Measurements from ENCODE around the gene CDC25B. TPM values are rescaled to one million over a fixed set of nuclear protein-coding genes. Genes with fewer than 3 reads are reported as not detected.
A peak's percentile ranks its signal among the peaks of the same experiment; 100 is the strongest.

Gene CDC25B
- total RNA-seq, 1 donor = 23.5 TPM

DNA sequence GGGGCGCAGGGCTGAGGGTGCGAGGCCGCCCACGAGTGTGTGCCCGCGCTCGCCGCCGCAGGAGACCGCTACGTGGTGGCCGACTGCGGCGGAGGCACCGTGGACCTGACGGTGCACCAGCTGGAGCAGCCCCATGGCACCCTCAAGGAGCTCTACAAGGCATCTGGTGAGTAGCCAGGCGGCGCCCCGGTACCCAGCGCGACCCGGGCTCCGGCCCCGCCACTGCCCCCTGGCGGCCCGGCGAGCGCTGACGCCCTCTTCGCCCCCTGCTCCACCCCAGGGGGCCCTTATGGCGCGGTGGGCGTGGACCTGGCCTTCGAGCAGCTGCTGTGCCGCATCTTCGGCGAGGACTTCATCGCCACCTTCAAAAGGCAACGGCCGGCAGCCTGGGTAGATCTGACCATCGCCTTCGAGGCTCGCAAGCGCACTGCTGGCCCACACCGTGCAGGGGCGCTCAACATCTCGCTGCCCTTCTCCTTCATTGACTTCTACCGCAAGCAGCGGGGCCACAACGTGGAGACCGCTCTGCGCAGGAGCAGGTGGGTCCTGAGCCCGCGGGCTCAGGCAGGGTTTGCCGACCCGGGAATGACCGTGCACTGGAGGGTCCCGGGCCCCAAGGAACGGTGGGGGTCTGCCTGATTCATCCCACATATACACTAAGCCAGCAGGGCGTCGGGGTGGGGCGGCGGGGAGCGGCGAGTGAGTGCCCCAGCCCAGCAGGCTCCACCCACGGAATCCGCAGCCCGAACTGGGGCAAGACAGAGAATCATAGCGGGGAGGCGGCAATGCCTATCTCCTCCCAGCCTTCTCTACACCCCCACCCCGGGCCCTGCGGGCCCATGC, 46.2 kb upstream of the CDC25B start:
- DNase-seq (ENCODE audit: insufficient read length, low spot score, missing footprints) = peak; percentile 99
- H3K27me3 ChIP-seq (ENCODE audit: insufficient read depth, low read length) = no peaks in the 10 kb centered on the region
- no peak overlapping the region for H3K4me3 ChIP-seq (ENCODE audit: insufficient read depth, low read length)
- H3K4me1 ChIP-seq (ENCODE audit: insufficient read depth, low read length) = no peaks in the 10 kb centered on the region
- H3K4me2 ChIP-seq (ENCODE audit: insufficient read depth, low read length) = no peak overlapping the region
- no peaks in the 10 kb centered on the region for H3K36me3 ChIP-seq (ENCODE audit: insufficient read depth, low read length)
- no peaks in the 10 kb centered on the region for H3K9me3 ChIP-seq (ENCODE audit: low read depth, low read length)
- no peaks in the 10 kb centered on the region for H3K79me2 ChIP-seq (ENCODE audit: insufficient read depth, low read length)
- H2AFZ ChIP-seq (ENCODE audit: low read length) = no peak overlapping the region
- TF ChIP-seq, protein P1, sequence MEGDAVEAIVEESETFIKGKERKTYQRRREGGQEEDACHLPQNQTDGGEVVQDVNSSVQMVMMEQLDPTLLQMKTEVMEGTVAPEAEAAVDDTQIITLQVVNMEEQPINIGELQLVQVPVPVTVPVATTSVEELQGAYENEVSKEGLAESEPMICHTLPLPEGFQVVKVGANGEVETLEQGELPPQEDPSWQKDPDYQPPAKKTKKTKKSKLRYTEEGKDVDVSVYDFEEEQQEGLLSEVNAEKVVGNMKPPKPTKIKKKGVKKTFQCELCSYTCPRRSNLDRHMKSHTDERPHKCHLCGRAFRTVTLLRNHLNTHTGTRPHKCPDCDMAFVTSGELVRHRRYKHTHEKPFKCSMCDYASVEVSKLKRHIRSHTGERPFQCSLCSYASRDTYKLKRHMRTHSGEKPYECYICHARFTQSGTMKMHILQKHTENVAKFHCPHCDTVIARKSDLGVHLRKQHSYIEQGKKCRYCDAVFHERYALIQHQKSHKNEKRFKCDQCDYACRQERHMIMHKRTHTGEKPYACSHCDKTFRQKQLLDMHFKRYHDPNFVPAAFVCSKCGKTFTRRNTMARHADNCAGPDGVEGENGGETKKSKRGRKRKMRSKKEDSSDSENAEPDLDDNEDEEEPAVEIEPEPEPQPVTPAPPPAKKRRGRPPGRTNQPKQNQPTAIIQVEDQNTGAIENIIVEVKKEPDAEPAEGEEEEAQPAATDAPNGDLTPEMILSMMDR (IDR thresholded peaks at IDR 0.05; ENCODE audit: extremely low read depth, low read depth, low read length) = peak; percentile 49
- no peaks in the 10 kb centered on the region for H4K20me1 ChIP-seq (ENCODE audit: insufficient read depth, low read length)
- H3K27ac ChIP-seq (ENCODE audit: low read depth, low read length) = no peak overlapping the region

DNA sequence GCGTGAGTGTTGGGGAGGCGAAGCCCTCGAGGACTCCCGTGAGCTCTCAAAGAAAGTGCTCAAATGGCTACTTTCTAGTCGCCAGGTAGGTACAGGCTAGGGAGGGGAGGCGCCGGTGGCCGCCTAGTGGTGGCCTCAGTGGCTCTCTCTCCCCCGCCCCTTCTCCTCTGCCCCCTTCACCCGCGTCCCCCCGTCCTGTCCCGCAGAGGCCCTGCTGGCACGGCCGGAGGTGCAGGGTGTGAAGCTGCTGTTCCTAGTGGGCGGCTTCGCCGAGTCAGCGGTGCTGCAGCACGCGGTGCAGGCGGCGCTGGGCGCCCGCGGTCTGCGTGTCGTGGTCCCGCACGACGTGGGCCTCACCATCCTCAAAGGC, 44.8 kb upstream of the CDC25B start:
- Histone ChIP-seq H3K4me2 (ENCODE audit: insufficient read depth, low read length) (no peak overlapping the region), H2AFZ (ENCODE audit: low read length) (no peak overlapping the region), H3K4me1 (ENCODE audit: insufficient read depth, low read length) (no peaks in the 10 kb centered on the region), H3K27ac (ENCODE audit: low read depth, low read length) (no peak overlapping the region), H3K4me3 (ENCODE audit: insufficient read depth, low read length) (no peak overlapping the region), H3K27me3 (ENCODE audit: insufficient read depth, low read length) (no peaks in the 10 kb centered on the region), H4K20me1 (ENCODE audit: insufficient read depth, low read length) (no peaks in the 10 kb centered on the region), H3K79me2 (ENCODE audit: insufficient read depth, low read length) (no peaks in the 10 kb centered on the region), H3K9me3 (ENCODE audit: low read depth, low read length) (no peaks in the 10 kb centered on the region), H3K36me3 (ENCODE audit: insufficient read depth, low read length) (no peaks in the 10 kb centered on the region)
- DNase-seq (ENCODE audit: insufficient read length, low spot score, missing footprints) = no peak
- TF ChIP-seq, protein P1 (IDR thresholded peaks at IDR 0.05; ENCODE audit: extremely low read depth, low read depth, low read length) = no peak

DNA sequence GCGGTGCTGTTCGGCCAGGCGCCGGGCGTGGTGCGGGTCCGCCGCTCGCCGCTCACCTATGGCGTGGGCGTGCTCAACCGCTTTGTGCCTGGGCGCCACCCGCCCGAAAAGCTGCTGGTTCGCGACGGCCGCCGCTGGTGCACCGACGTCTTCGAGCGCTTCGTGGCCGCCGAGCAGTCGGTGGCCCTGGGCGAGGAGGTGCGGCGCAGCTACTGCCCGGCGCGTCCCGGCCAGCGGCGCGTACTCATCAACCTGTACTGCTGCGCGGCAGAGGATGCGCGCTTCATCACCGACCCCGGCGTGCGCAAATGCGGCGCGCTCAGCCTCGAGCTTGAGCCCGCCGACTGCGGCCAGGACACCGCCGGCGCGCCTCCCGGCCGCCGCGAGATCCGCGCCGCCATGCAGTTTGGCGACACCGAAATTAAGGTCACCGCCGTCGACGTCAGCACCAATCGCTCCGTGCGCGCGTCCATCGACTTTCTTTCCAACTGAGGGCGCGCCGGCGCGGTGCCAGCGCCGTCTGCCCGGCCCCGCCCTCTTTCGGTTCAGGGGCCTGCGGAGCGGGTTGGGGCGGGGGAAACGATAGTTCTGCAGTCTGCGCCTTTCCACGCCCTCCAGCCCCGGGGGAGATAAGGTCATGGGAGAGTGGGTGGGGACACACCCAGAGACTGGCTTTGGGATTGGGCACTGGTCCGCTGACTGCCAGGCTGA, 44.3 kb upstream of the CDC25B start:
- DNase-seq (ENCODE audit: insufficient read length, low spot score, missing footprints) = peak; percentile 64
- Histone ChIP-seq H3K4me3 (ENCODE audit: insufficient read depth, low read length) (peak overlapping the region; percentile 19), H3K79me2 (ENCODE audit: insufficient read depth, low read length) (no peaks in the 10 kb centered on the region), H3K4me2 (ENCODE audit: insufficient read depth, low read length) (no peak overlapping the region), H3K27me3 (ENCODE audit: insufficient read depth, low read length) (no peaks in the 10 kb centered on the region), H3K27ac (ENCODE audit: low read depth, low read length) (no peak overlapping the region), H2AFZ (ENCODE audit: low read length) (no peak overlapping the region), H3K4me1 (ENCODE audit: insufficient read depth, low read length) (no peaks in the 10 kb centered on the region), H3K36me3 (ENCODE audit: insufficient read depth, low read length) (no peaks in the 10 kb centered on the region), H3K9me3 (ENCODE audit: low read depth, low read length) (no peaks in the 10 kb centered on the region), H4K20me1 (ENCODE audit: insufficient read depth, low read length) (no peaks in the 10 kb centered on the region)
- TF ChIP-seq, protein P1 (IDR thresholded peaks at IDR 0.05; ENCODE audit: extremely low read depth, low read depth, low read length) = no peak

DNA sequence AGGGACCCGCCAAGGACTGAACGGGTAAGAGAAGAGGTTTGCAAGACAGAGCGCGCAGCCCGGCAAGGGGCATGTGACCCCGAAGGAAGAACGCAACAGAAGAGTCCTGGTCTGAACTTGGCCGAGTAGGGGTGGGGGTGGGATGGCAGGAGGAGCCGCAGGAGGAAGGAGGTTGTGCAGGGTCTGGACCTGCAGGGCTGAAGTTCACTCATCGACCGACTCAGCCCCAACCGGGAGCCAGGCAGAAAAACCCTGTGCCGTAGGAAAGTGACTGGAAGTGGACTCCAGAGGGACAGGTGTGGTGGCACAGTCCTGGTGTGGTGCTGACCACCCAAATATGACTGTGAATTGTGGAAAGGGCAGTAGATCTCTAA, 43.7 kb upstream of the CDC25B start:
- TF ChIP-seq, protein P1 (IDR thresholded peaks at IDR 0.05; ENCODE audit: extremely low read depth, low read depth, low read length) = no peak
- H3K27ac ChIP-seq (ENCODE audit: low read depth, low read length) = no peak overlapping the region
- DNase-seq (ENCODE audit: insufficient read length, low spot score, missing footprints) = peak; percentile 88
- no peaks in the 10 kb centered on the region for H4K20me1 ChIP-seq (ENCODE audit: insufficient read depth, low read length)
- H3K4me3 ChIP-seq (ENCODE audit: insufficient read depth, low read length) = no peak overlapping the region
- H2AFZ ChIP-seq (ENCODE audit: low read length) = no peak overlapping the region
- H3K4me2 ChIP-seq (ENCODE audit: insufficient read depth, low read length) = no peak overlapping the region
- no peaks in the 10 kb centered on the region for H3K36me3 ChIP-seq (ENCODE audit: insufficient read depth, low read length)
- no peaks in the 10 kb centered on the region for H3K79me2 ChIP-seq (ENCODE audit: insufficient read depth, low read length)
- H3K9me3 ChIP-seq (ENCODE audit: low read depth, low read length) = no peaks in the 10 kb centered on the region
- no peaks in the 10 kb centered on the region for H3K4me1 ChIP-seq (ENCODE audit: insufficient read depth, low read length)
- no peaks in the 10 kb centered on the region for H3K27me3 ChIP-seq (ENCODE audit: insufficient read depth, low read length)

Data from osteoblast (primary cell).